GM21367 (cell line): ENCODE measurements around the gene DTX2.
"Not testable (repeated sequence)": the region's sequence is repeated elsewhere in the genome, so short reads cannot be mapped to it uniquely, and the experiment has no call there.

ENCODE experiments used
- ATAC-seq: cut with Tn5 transposase; IDR thresholded peaks from one replicate; pipeline ENCODE4 v1.9.1; 2021; ENCODE audit not compliant: unreplicated experiment

DTX2 gene

GRCh38 chr7:76461464-76462101 is at the start of gene DTX2:
DTX2 (plus strand) TSS chr7:76461709; CDS start chr7:76480510, 18,801 bp downstream.
- ATAC-seq = peak; percentile 94

GRCh38 chr7:76412249-76412648 is 49.3 kb upstream of the DTX2 start:
- ATAC-seq = no peak

GRCh38 chr7:76417654-76418310 is 43.7 kb upstream of the DTX2 start:
- ATAC-seq = not testable (repeated sequence)

- ATAC-seq = not testable (repeated sequence)
Measured at GRCh38 chr7:76421097-76421496, 40.4 kb upstream of the DTX2 start.

- ATAC-seq = no peak
Measured at GRCh38 chr7:76423666-76424412, 37.7 kb upstream of the DTX2 start.

- ATAC-seq = no peak
Measured at GRCh38 chr7:76424413-76425111, 36.9 kb upstream of the DTX2 start, which contains the start of gene ZP3. ZP3 (plus strand) TSS chr7:76424950; CDS start chr7:76424965, 15 bp downstream.

GRCh38 chr7:76425156-76425555 is 36.4 kb upstream of the DTX2 start:
- ATAC-seq = no peak

- not testable (repeated sequence) for ATAC-seq
Measured at GRCh38 chr7:76425558-76425957, 36.0 kb upstream of the DTX2 start.

GRCh38 chr7:76426246-76426645 is 35.3 kb upstream of the DTX2 start:
- ATAC-seq = no peak

GRCh38 chr7:76427635-76428034 is 33.9 kb upstream of the DTX2 start:
- no peak for ATAC-seq

- no peak for ATAC-seq
Measured at GRCh38 chr7:76428149-76428823, 33.2 kb upstream of the DTX2 start.

GRCh38 chr7:76428868-76429805 is 32.4 kb upstream of the DTX2 start:
- ATAC-seq = no peak

GRCh38 chr7:76430211-76430610 is 31.3 kb upstream of the DTX2 start:
- no peak for ATAC-seq

GRCh38 chr7:76430836-76431235 is 30.7 kb upstream of the DTX2 start:
- ATAC-seq = no peak

- peak; percentile 76 for ATAC-seq
Measured at GRCh38 chr7:76437873-76438272, 23.6 kb upstream of the DTX2 start.

- not testable (repeated sequence) for ATAC-seq
Measured at GRCh38 chr7:76439120-76439888, 22.2 kb upstream of the DTX2 start.

GRCh38 chr7:76440404-76440803 is 21.1 kb upstream of the DTX2 start:
- ATAC-seq = not testable (repeated sequence)

GRCh38 chr7:76441792-76442191 is 19.7 kb upstream of the DTX2 start:
- not testable (repeated sequence) for ATAC-seq
